Stimulated activated CD8-positive, alpha-beta memory T cell treated with anti-CD3 and anti-CD28 coated beads, Interleukin-15, amount 100 ng/mL, for 48 hours (primary cell): ENCODE data around the gene ZNF485.
"Not testable (repeated sequence)": the region's sequence is repeated elsewhere in the genome, so short reads cannot be mapped to it uniquely, and the experiment has no call there.

Experiments used
- DNase-seq, 2 donors: peaks; one replicate each; pipeline ENCODE4 v3.0.0-alpha.2; 2020; ENCODE audit warnings: low read depth in 2 of 2

ZNF485 gene

GRCh38 chr10:43605850-43606322, 352 bp upstream of the ZNF485 start:
- no peak for DNase-seq

GRCh38 chr10:43607199-43607573, 948 bp downstream of the ZNF485 start:
- DNase-seq = no peak

DNA sequence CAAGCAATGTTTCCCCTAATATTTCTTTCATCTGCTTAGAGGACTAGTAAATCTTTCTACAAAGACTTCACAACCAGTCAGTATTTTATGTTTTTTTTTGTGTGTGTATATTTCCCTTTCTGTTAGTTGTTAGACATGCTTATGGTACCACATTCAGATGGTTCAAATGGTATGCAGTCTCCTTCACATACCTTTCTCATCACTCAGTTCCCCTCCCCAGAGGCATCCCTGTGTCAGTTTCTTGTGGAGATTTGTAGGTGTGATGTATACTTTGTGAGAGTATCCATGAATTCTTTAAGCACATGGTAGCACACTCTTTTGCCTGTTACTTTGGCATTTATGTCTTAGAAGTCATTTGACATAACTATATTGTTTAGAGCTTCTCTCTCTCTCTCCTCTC, 4.4 kb downstream of the ZNF485 start:
- no peak for DNase-seq

- DNase-seq = no peak
Measured at GRCh38 chr10:43616697-43617370, 10.6 kb downstream of the ZNF485 start.

DNA sequence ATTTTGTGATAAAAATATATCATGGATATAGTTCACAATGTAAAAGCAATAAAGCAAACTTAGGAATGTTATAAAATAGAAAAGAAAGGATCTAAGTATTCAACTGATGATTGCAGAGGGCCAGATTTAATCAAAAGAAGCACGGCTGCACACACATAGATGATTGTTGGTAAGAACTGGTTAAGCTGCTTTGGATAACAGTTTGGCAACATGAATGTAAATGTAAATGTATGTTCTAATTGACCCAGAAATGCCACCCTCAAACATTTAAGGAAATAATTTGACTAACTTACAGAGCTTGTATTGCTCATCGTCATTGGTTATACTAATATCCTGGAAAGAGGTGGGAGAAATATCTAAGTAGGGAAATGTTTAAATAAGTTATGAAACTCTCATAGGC, 13.1 kb downstream of the ZNF485 start:
- DNase-seq = no peak

DNA sequence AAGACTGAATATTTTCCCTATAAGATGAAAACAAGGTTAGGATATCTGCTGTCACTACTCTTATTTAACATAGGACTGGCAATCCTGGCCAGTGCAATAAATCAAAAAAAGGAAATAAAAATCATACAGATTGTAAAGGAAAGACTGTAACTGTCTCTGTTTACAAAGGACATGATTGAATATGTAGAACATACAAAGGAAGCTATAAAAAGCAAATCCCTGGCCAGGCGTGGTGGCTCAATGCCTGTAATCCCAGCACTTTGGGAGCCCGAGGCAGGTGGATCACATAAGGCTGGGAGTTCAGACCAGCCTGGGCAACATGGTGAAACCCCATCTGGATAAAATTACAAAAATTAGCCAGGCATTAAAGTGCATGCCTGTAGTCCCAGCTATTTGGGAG, 15.8 kb downstream of the ZNF485 start:
- DNase-seq = no peak

DNA sequence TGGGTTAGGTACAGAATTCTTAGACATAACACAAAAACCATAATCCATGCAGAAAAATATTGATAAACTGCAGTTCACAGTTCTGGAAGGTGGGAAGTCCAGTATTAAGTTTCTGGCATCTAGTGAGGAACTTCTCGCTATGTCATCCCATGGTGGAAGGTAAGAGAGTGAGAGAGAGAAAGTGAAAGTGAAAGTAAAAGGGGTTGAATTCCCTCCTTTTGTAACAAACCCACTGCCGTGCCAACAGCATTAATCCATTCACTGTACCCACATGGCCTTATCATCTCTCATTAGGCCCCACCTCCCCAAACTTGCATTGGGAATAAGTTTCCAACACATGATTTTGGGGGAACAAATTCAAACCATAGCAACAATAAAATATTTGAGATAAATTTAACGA, 17.1 kb downstream of the ZNF485 start:
- DNase-seq = no peak

- no peak for DNase-seq
Measured at GRCh38 chr10:43627942-43628341, 21.7 kb downstream of the ZNF485 start.

DNA sequence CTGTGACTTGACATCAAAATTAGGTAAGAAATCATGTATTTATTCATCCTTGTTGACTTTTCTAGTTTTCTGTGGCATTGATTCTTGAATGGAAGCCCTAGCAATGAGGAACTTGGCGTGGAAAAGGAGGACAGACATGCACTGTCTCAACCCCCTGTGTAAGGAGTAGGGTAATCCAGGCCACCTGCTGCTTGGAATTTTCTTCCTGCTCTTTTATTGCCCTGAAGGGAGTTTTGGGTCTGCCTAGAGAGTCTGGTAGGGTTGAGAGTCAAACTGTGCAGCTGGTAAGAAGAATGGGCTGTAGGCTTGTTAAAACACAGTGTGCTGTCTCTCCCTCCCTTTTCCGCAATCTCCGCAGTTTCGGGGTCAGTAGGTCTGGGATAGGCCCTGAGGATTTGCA, 22.7 kb downstream of the ZNF485 start:
- no peak for DNase-seq

DNA sequence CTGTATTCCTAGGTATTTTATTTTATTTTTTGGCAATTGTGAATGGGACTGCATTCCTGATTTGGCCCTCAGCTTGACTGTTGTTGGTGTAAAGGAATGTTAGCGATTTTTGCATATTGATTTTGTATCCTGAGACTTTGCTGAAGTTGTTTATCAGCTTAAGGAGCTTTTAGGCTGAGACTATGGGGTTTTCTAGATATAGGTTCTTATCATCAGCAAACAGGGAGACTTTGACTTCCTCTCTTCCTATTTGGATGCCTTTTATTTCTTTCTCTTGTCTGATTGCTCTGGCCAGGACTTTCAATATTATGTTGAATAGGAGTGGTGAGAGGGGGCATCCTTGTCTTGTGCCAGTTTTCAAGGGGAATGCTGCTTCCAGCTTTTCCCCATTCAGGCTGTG, 29.6 kb downstream of the ZNF485 start:
- DNase-seq = not testable (repeated sequence)

DNA sequence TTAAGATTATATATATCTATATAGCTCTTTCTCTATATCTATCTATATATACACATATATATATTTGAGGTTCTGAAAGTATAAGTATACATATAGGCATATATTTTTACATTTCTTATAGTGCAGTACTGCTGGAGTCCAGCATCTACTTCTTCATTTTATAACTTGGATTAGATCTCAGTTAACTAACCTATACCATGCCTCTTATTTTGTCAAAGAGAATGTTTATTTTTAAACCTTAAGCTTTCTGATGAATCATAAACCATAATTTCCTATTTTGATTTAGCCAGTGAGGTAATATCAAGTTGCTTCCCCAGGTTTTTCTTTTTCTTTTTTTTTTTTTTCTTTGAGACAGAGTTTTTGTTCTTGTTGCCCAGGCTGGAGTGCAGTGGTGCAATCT, 34.4 kb downstream of the ZNF485 start:
- DNase-seq = no peak

- no peak for DNase-seq
Measured at GRCh38 chr10:43644252-43644651, 38.0 kb downstream of the ZNF485 start.

- DNase-seq = no peak
Measured at GRCh38 chr10:43645866-43646265, 39.6 kb downstream of the ZNF485 start.

DNA sequence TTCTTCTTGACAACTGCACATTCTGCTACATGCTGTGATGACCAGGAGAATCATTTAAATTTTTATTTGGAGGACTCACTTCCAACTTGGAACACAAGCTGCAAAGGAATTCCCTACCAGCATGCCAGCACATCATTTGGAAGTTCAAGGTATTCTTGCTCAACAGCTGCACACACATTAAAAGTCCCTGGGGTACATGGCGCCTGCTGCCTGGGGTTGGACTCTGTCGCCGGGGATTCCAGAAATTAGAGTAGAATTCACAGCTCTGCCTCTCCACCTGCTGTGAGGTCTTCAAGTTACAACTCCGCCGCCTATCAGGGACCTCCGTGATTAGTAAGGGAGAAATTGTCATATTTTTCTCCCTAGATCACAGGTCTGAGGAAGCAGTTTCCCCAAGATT, 41.3 kb downstream of the ZNF485 start:
- DNase-seq = no peak

DNA sequence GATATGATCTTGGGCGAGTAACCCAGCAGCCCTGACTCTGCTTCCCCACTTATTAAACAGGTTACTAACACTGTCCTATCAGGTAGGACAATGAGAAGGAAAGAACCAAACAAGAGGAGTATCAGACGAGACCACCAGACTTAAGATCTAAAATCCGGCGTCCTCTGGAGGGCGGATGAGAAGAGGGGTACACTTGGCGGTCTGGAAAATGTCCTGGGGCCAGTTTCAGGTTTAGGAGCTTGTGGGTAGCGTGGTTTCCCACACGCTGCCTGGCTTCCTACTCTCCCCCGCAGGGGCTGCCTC, 41.8 kb downstream of the ZNF485 start:
- no peak for DNase-seq

DNA sequence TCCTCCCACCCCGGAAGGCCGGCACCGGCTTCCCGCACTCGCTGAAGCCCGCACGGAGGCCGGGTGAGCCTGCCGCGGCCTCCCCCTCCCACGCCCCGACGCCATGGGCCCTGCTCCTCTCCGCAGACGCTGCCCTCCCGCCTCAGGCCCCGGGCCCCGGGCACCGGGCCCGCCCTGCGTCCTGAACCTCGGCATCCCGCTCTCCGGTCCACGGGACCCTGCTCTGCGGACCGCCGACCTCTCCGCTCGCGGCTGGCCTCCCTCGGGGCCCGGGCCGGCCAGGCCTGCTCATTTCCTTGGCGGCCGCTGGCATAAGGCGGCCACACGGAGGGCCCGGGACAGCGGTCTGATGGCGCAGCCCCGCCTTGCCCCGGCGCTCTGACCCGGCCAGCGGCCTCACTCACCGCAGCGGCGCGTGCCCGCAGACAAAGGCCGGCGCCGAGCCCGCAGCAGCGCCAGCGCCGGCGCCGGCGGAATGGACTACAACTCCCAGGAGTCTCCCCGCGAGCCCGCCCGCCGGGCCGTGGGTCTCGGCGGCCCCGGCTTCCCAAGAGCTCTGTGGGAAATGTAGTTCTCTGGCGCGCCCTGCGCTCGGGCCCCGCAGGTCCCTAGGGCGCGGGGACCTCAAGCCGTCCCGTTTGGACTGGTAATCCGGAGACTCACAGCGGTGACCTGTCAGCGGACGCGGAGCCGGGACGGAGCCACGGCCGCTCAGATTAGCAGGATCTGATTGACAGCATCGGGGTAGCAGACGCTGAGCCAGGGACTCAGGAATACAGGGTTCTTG, 42.4 kb downstream of the ZNF485 start, which contains the start of gene ZNF32:
TSS of gene ZNF32 (minus strand) at position 484 of the 787 bp plus-strand sequence. CDS start 2,748 bp downstream, outside the sequence.
- peak; percentile 70 to 78 for DNase-seq

DNA sequence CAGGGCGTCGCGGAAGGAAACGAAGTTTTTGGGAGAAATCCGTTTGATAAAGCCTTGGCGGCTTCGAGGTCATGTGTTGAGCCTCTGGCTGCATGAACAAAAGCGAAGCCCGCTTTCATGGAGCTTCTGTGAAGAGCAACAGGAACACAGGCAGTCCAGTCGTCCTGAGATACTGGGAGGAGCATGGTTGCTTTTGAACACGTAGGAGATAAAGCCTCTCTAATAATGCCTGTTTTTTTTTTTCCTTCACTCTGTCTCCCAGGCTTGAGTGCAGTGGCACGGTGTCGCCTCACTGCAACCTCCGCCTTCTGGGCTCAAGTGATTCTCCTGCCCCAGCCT, 42.9 kb downstream of the ZNF485 start:
- no peak for DNase-seq

DNA sequence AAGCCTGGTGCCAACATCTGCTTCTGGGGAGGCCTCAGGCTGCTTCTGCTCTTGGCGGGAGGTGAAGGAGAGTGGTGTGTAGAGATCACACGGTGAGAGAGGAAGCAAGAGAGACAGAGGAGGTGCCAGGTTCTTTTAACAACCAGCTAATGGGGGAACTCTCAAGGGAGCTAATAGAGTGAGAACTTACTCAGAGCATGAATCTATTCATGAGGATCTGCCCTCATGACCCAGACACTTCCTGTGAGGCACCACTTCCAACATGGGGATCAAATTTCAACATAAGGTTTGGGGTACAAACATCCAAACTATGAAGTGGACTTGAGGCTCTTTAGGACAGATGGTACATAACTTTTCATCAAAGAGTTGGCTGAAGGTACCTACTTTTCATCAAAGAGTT, 47.5 kb downstream of the ZNF485 start:
- no peak for DNase-seq

- no peak for DNase-seq
Measured at GRCh38 chr10:43655311-43655710, 49.1 kb downstream of the ZNF485 start.

DNA sequence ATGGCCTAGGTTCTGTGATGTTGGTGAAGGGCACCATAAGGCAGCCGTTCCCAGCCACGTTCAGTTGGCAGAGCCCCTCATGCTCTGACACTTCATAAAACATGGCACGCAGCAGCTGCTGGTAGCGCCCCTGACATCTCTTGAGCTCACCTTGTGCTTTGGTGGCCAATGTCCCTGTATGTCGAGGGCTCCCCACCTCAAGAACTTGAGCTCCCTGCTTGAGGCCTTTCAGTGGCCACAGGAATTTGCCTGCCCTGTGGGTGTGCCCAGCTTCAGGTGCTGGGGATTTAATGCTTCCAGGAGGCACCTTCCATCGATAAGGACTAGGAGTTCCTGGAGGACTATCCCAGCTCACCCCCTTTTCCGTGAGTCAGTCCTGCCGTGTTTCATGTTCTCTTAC, 52.0 kb downstream of the ZNF485 start:
- DNase-seq = no peak

GRCh38 chr10:43665054-43665453, 58.8 kb downstream of the ZNF485 start:
- no peak for DNase-seq

DNA sequence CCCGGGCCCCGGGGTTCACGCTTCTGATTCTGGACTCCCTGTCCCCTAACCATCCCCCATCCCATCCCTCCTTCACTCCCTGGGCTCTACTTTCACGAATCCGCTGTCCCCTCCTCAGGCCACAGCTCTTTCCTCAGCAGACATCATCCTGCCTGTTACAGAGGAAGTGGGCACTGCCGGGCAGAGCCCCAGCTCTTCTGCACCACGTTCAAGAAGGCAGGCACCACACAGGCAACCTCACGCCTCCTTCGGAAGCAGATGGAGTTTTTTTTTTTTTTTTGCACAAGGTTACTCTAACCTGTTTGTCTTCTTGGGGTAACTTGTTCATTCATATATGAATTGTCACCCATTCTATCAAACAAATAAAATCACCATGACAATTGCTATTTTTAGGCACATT, 60.3 kb downstream of the ZNF485 start:
- DNase-seq = no peak

- no peak for DNase-seq
Measured at GRCh38 chr10:43667317-43667731, 61.1 kb downstream of the ZNF485 start.
